A673 (cell line): ENCODE measurements around the gene UVRAG.

ENCODE experiments used
- CTCF ChIP-seq: fragments of 300-800, 200-600 bp; sonication (generic); conservative IDR thresholded peaks from 2 replicates; pipeline ENCODE4 v1.5.1; 2017; ENCODE audit warnings: low read depth, mild to moderate bottlenecking, antibody characterized with exemption, low read length, moderate library complexity, mixed read lengths
- EZH2 ChIP-seq: fragments of 200-600 bp; sonication (generic); IDR thresholded peaks from 2 replicates; pipeline ENCODE4 v1.6.1; 2017; ENCODE audit warnings: borderline replicate concordance, low read depth, mild to moderate bottlenecking, mixed read lengths, antibody characterized with exemption, low read length; ENCODE audit not compliant: poor library complexity, severe bottlenecking

- TF ChIP-seq EZH2 (no peak), CTCF (no peak)
Measured at GRCh38 chr11:76114238-76114637, 299.2 kb downstream of the UVRAG start.
